ENCODE data around the gene MACF1. TPM values are rescaled to one million over a fixed set of nuclear protein-coding genes. Genes with fewer than 3 reads are reported as not detected.
"Not testable (repeated sequence)": the region's sequence is repeated elsewhere in the genome, so short reads cannot be mapped to it uniquely, and the experiment has no call there.

The MACF1 gene
- total and polyA plus RNA-seq, 2 donors, result 93.2 to 124 TPM

- H3K36me3 ChIP-seq (ENCODE audit: control insufficient read depth in 2 of 2, insufficient read depth in 2 of 2, low read length in 1 of 2), result no peaks in the 10 kb centered on the region
- DNase-seq (ENCODE audit: low read depth in 6 of 9, low spot score in 9 of 9), result peak in 3 of 9 donors; percentile 31 to 72 (median 43)
- H3K4me1 ChIP-seq (ENCODE audit: control insufficient read depth in 2 of 2, insufficient read depth in 2 of 2, low read length in 2 of 2), result peaks cover 14 to 20% of the 10 kb centered on the region in 2 donors
- H3K27me3 ChIP-seq (ENCODE audit: control insufficient read depth in 2 of 2, insufficient read depth in 1 of 2, low read length in 1 of 2), result no peaks in the 10 kb centered on the region
- no peaks in the 10 kb centered on the region for H3K9me3 ChIP-seq (ENCODE audit: control insufficient read depth in 2 of 2, insufficient read depth in 1 of 2, low read length in 1 of 2)
- peak overlapping the region; percentile 84 to 86 for H3K27ac ChIP-seq (ENCODE audit: low read depth in 1 of 2, low read length in 1 of 2)
- 9% methylated on average over 4 of the region's 4 CpGs for WGBS
- H3K4me3 ChIP-seq (ENCODE audit: low read length in 2 of 2), result peak overlapping the region; percentile 36 to 40
Observed at GRCh38 chr1:39205102-39205780, 746 bp downstream of the MACF1 start.

- H3K4me3 ChIP-seq (ENCODE audit: low read length in 2 of 2), result peak overlapping the region; percentile 36 to 40
- H3K27me3 ChIP-seq (ENCODE audit: control insufficient read depth in 2 of 2, insufficient read depth in 1 of 2, low read length in 1 of 2), result no peaks in the 10 kb centered on the region
- peak in 3 of 9 donors; percentile 39 to 81 (median 52) for DNase-seq (ENCODE audit: low read depth in 6 of 9, low spot score in 9 of 9)
- H3K4me1 ChIP-seq (ENCODE audit: control insufficient read depth in 2 of 2, insufficient read depth in 2 of 2, low read length in 2 of 2), result peaks cover 14 to 20% of the 10 kb centered on the region in 2 donors
- peak overlapping the region; percentile 76 to 86 for H3K27ac ChIP-seq (ENCODE audit: low read depth in 1 of 2, low read length in 1 of 2)
- H3K36me3 ChIP-seq (ENCODE audit: control insufficient read depth in 2 of 2, insufficient read depth in 2 of 2, low read length in 1 of 2), result no peaks in the 10 kb centered on the region
- 4% methylated on average over 3 of the region's 3 CpGs for WGBS
- H3K9me3 ChIP-seq (ENCODE audit: control insufficient read depth in 2 of 2, insufficient read depth in 1 of 2, low read length in 1 of 2), result no peaks in the 10 kb centered on the region
Observed at GRCh38 chr1:39205781-39206464, 1.4 kb downstream of the MACF1 start.

GRCh38 chr1:39208360-39208759, 3.9 kb downstream of the MACF1 start:
- 96% methylated on average over 12 of the region's 12 CpGs for WGBS
- peaks cover 14 to 20% of the 10 kb centered on the region in 2 donors for H3K4me1 ChIP-seq (ENCODE audit: control insufficient read depth in 2 of 2, insufficient read depth in 2 of 2, low read length in 2 of 2)

GRCh38 chr1:39210649-39211048, 6.2 kb downstream of the MACF1 start:
- Histone ChIP-seq H3K27me3 (ENCODE audit: control insufficient read depth in 2 of 2, insufficient read depth in 1 of 2, low read length in 1 of 2) (no peaks in the 10 kb centered on the region), H3K9me3 (ENCODE audit: control insufficient read depth in 2 of 2, insufficient read depth in 1 of 2, low read length in 1 of 2) (no peaks in the 10 kb centered on the region), H3K4me1 (ENCODE audit: control insufficient read depth in 2 of 2, insufficient read depth in 2 of 2, low read length in 2 of 2) (peaks cover 6 to 19% of the 10 kb centered on the region in 2 donors), H3K4me3 (ENCODE audit: low read length in 2 of 2) (no peak overlapping the region), H3K36me3 (ENCODE audit: control insufficient read depth in 2 of 2, insufficient read depth in 2 of 2, low read length in 1 of 2) (no peaks in the 10 kb centered on the region), H3K27ac (ENCODE audit: low read depth in 1 of 2, low read length in 1 of 2) (no peak overlapping the region)
- 96% methylated on average over 3 of the region's 3 CpGs for WGBS
- no peak for DNase-seq (ENCODE audit: low read depth in 6 of 9, low spot score in 9 of 9)

More at GRCh38 chr1:39208360-39208759, 3.9 kb downstream of the MACF1 start:
- H3K9me3 ChIP-seq (ENCODE audit: control insufficient read depth in 2 of 2, insufficient read depth in 1 of 2, low read length in 1 of 2); H3K36me3 ChIP-seq (ENCODE audit: control insufficient read depth in 2 of 2, insufficient read depth in 2 of 2, low read length in 1 of 2); H3K27ac ChIP-seq (ENCODE audit: low read depth in 1 of 2, low read length in 1 of 2); H3K27me3 ChIP-seq (ENCODE audit: control insufficient read depth in 2 of 2, insufficient read depth in 1 of 2, low read length in 1 of 2); DNase-seq (ENCODE audit: low read depth in 6 of 9, low spot score in 9 of 9); H3K4me3 ChIP-seq (ENCODE audit: low read length in 2 of 2): not testable (repeated sequence)

- DNase-seq (ENCODE audit: low read depth in 6 of 9, low spot score in 9 of 9), result no peak
- Histone ChIP-seq H3K27me3 (ENCODE audit: control insufficient read depth in 2 of 2, insufficient read depth in 1 of 2, low read length in 1 of 2) (no peaks in the 10 kb centered on the region), H3K4me3 (ENCODE audit: low read length in 2 of 2) (no peak overlapping the region), H3K36me3 (ENCODE audit: control insufficient read depth in 2 of 2, insufficient read depth in 2 of 2, low read length in 1 of 2) (no peaks in the 10 kb centered on the region), H3K27ac (ENCODE audit: low read depth in 1 of 2, low read length in 1 of 2) (no peak overlapping the region), H3K4me1 (ENCODE audit: control insufficient read depth in 2 of 2, insufficient read depth in 2 of 2, low read length in 2 of 2) (peaks cover 7 to 22% of the 10 kb centered on the region in 2 donors), H3K9me3 (ENCODE audit: control insufficient read depth in 2 of 2, insufficient read depth in 1 of 2, low read length in 1 of 2) (no peaks in the 10 kb centered on the region)
- WGBS, result 98% methylated on average over 8 of the region's 8 CpGs
Observed at GRCh38 chr1:39212499-39212898, 8.0 kb downstream of the MACF1 start.

GRCh38 chr1:39213511-39214002, 9.1 kb downstream of the MACF1 start:
- Histone ChIP-seq H3K4me1 (ENCODE audit: control insufficient read depth in 2 of 2, insufficient read depth in 2 of 2, low read length in 2 of 2) (peaks cover 8 to 23% of the 10 kb centered on the region in 2 donors), H3K9me3 (ENCODE audit: control insufficient read depth in 2 of 2, insufficient read depth in 1 of 2, low read length in 1 of 2) (no peaks in the 10 kb centered on the region), H3K27ac (ENCODE audit: low read depth in 1 of 2, low read length in 1 of 2) (peak overlapping the region in 1 of 2 donors; percentile 10), H3K27me3 (ENCODE audit: control insufficient read depth in 2 of 2, insufficient read depth in 1 of 2, low read length in 1 of 2) (no peaks in the 10 kb centered on the region), H3K4me3 (ENCODE audit: low read length in 2 of 2) (no peak overlapping the region), H3K36me3 (ENCODE audit: control insufficient read depth in 2 of 2, insufficient read depth in 2 of 2, low read length in 1 of 2) (no peaks in the 10 kb centered on the region)
- 93% methylated on average over 7 of the region's 7 CpGs for WGBS
- DNase-seq (ENCODE audit: low read depth in 6 of 9, low spot score in 9 of 9), result no peak

- H3K4me1 ChIP-seq (ENCODE audit: control insufficient read depth in 2 of 2, insufficient read depth in 2 of 2, low read length in 2 of 2), result peaks cover 8 to 23% of the 10 kb centered on the region in 2 donors
- H3K36me3 ChIP-seq (ENCODE audit: control insufficient read depth in 2 of 2, insufficient read depth in 2 of 2, low read length in 1 of 2), result no peaks in the 10 kb centered on the region
- no peaks in the 10 kb centered on the region for H3K9me3 ChIP-seq (ENCODE audit: control insufficient read depth in 2 of 2, insufficient read depth in 1 of 2, low read length in 1 of 2)
- no peak for DNase-seq (ENCODE audit: low read depth in 6 of 9, low spot score in 9 of 9)
- peak overlapping the region; percentile 46 to 84 for H3K27ac ChIP-seq (ENCODE audit: low read depth in 1 of 2, low read length in 1 of 2)
- no peak overlapping the region for H3K4me3 ChIP-seq (ENCODE audit: low read length in 2 of 2)
- WGBS, result 72% methylated on average over 7 of the region's 7 CpGs
- H3K27me3 ChIP-seq (ENCODE audit: control insufficient read depth in 2 of 2, insufficient read depth in 1 of 2, low read length in 1 of 2), result no peaks in the 10 kb centered on the region
Observed at GRCh38 chr1:39214021-39214713, 9.7 kb downstream of the MACF1 start.

- Histone ChIP-seq H3K27ac (ENCODE audit: low read depth in 1 of 2, low read length in 1 of 2) (peak overlapping the region; percentile 84 to 85), H3K4me1 (ENCODE audit: control insufficient read depth in 2 of 2, insufficient read depth in 2 of 2, low read length in 2 of 2) (peaks cover 8 to 23% of the 10 kb centered on the region in 2 donors), H3K36me3 (ENCODE audit: control insufficient read depth in 2 of 2, insufficient read depth in 2 of 2, low read length in 1 of 2) (no peaks in the 10 kb centered on the region), H3K9me3 (ENCODE audit: control insufficient read depth in 2 of 2, insufficient read depth in 1 of 2, low read length in 1 of 2) (no peaks in the 10 kb centered on the region), H3K27me3 (ENCODE audit: control insufficient read depth in 2 of 2, insufficient read depth in 1 of 2, low read length in 1 of 2) (no peaks in the 10 kb centered on the region), H3K4me3 (ENCODE audit: low read length in 2 of 2) (no peak overlapping the region)
- WGBS, result 82% methylated on average over 1 of the region's 1 CpG
- DNase-seq (ENCODE audit: low read depth in 6 of 9, low spot score in 9 of 9), result no peak
Observed at GRCh38 chr1:39214714-39214997, 10.2 kb downstream of the MACF1 start.

Data from thymus (tissue), 11 donors.